Tibial nerve (tissue), 4 donors: ENCODE data around the gene NT5C2.

Experiments used
- CTCF ChIP-seq, 5 experiments: fragments of 200-600 bp in 3 of 5; fragments of 450-650 bp in 2 of 5; sonication (generic) in 3 of 5; IDR thresholded peaks; one replicate each; pipeline ENCODE4 v1.5.1; 2016 to 2019; ENCODE audit warnings: antibody characterized with exemption in 5 of 5, mild to moderate bottlenecking in 3 of 5, moderate library complexity in 2 of 5
- EP300 ChIP-seq, 2 donors: sonication (generic); formaldehyde crosslinking; IDR thresholded peaks; one replicate each; pipeline ENCODE4 v1.6.1; 2017; ENCODE audit warnings: antibody characterized with exemption in 2 of 2, mild to moderate bottlenecking in 1 of 2
- POLR2A ChIP-seq, 2 donors: fragments of 450-650 bp; IDR thresholded peaks; one replicate each; pipeline ENCODE4 v1.6.1; 2017; ENCODE audit warnings: antibody characterized with exemption in 2 of 2, mild to moderate bottlenecking in 2 of 2, moderate library complexity in 2 of 2

GRCh38 chr10:103232131-103232673 is 39.1 kb upstream of the NT5C2 start:
- TF ChIP-seq CTCF (IDR thresholded peaks at IDR 0.05) (no peak), POLR2A (IDR thresholded peaks at IDR 0.05) (no peak), EP300 (IDR thresholded peaks at IDR 0.05) (no peak)
